Activated CD4-positive, alpha-beta T cell treated with anti-CD3 and anti-CD28 coated beads, Interleukin-2, amount 10 ng/mL, durations not matched to agents 7 days and 5 days (primary cell): ENCODE measurements around the gene MCU. TPM values are rescaled to one million over a fixed set of nuclear protein-coding genes. Genes with fewer than 3 reads are reported as not detected.
A peak's percentile ranks its signal among the peaks of the same experiment; 100 is the strongest.

Source experiments
- CTCF ChIA-PET: fragments of 350-600 bp; sonication (Branson Sonifier 250); formaldehyde crosslinking; loops from one replicate; lab custom pipeline; 2021; ENCODE audit warnings: antibody characterized with exemption; lab: Charles Lee
- POLR2A ChIA-PET: fragments of 350-600 bp; sonication (Branson Sonifier 250); formaldehyde crosslinking; loops from one replicate; lab custom pipeline; 2021; ENCODE audit warnings: antibody characterized with exemption; lab: Charles Lee
- DNase-seq: peaks from one replicate; pipeline ENCODE4 v3.0.0-alpha.2; 2020
- H3K27ac Mint-ChIP-seq: one replicate; pipeline ENCODE4 v1.8.0; 2021; ENCODE audit warnings: mild to moderate bottlenecking, moderate library complexity, mixed read lengths
- H3K27me3 Mint-ChIP-seq: one replicate; pipeline ENCODE4 v1.8.0; 2021; ENCODE audit warnings: mixed read lengths
- H3K36me3 Mint-ChIP-seq: one replicate; pipeline ENCODE4 v1.8.0; 2021; ENCODE audit warnings: low read depth, mixed read lengths
- H3K4me1 Mint-ChIP-seq: one replicate; pipeline ENCODE4 v1.8.0; 2021; ENCODE audit warnings: mixed read lengths
- H3K4me3 Mint-ChIP-seq: one replicate; pipeline ENCODE4 v1.8.0; 2021; ENCODE audit warnings: mild to moderate bottlenecking, moderate library complexity, mixed read lengths
- H3K9me3 Mint-ChIP-seq: one replicate; pipeline ENCODE4 v1.8.0; 2021; ENCODE audit warnings: mixed read lengths
- total RNA-seq, 2 experiments: library from RNA; stranded (reverse); gene quantifications; one replicate each; pipeline ENCODE4 v1.2.3, GENCODE V29; 2021

Gene MCU
- total RNA-seq, 2 experiments from 2014 or later, result 11.7 to 13.4 TPM

GRCh38 chr10:72851509-72851908 lies 159.6 kb downstream of the MCU start:
- POLR2A ChIA-PET, result no interaction called here
- CTCF ChIA-PET, result no interaction called here

GRCh38 chr10:72852508-72852907 lies 160.6 kb downstream of the MCU start:
- Mint-ChIP-seq H3K27ac (no peak overlapping the region), H3K27me3 (no peaks in the 10 kb centered on the region), H3K4me3 (no peak overlapping the region), H3K36me3 (no peaks in the 10 kb centered on the region), H3K9me3 (peaks cover 5% of the 10 kb centered on the region), H3K4me1 (no peaks in the 10 kb centered on the region)
- no peak for DNase-seq
- CTCF ChIA-PET, result no interaction called here
- POLR2A ChIA-PET, result no interaction called here

More at GRCh38 chr10:72851509-72851908, 159.6 kb downstream of the MCU start:
- Mint-ChIP-seq H3K4me1 (no peaks in the 10 kb centered on the region), H3K27me3 (no peaks in the 10 kb centered on the region), H3K4me3 (no peak overlapping the region), H3K27ac (no peak overlapping the region), H3K9me3 (peaks cover 5% of the 10 kb centered on the region), H3K36me3 (no peaks in the 10 kb centered on the region)
- no peak for DNase-seq

GRCh38 chr10:72855129-72855528 lies 163.2 kb downstream of the MCU start:
- H3K9me3 Mint-ChIP-seq, result peaks cover 4% of the 10 kb centered on the region
- no peaks in the 10 kb centered on the region for H3K27me3 Mint-ChIP-seq
- no peaks in the 10 kb centered on the region for H3K36me3 Mint-ChIP-seq
- H3K4me1 Mint-ChIP-seq, result no peaks in the 10 kb centered on the region
- ChIA-PET POLR2A (no interaction called here), CTCF (interaction anchor here (0.5 to 1.0 kb wide), 3 partner anchors 17 to 1517 kb away, joined by 3 to 5 read pairs (median 4); no protein-coding TSS in a partner anchor)
- no peak overlapping the region for H3K27ac Mint-ChIP-seq
- H3K4me3 Mint-ChIP-seq, result no peak overlapping the region
- DNase-seq, result no peak

DNA sequence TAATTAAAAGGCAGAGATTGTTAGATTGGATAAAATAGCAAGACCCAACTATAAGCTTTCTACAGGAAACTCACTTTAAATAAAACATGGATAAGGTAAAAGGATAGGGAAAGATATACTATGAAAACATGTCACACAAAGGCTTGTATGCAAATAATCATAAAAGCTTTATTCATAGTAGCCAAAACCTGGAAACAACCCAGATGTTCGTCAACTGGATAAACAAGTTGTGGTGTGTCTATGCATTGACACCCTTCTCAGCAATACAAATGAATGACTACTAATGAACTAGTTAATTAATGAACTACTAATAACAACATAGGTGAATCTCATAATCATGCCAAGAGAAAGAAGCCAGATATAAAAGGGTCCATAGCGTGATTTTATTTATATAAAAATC lies 163.8 kb downstream of the MCU start:
- no peaks in the 10 kb centered on the region for H3K36me3 Mint-ChIP-seq
- no peak for DNase-seq
- no peaks in the 10 kb centered on the region for H3K27me3 Mint-ChIP-seq
- H3K27ac Mint-ChIP-seq, result no peak overlapping the region
- no peaks in the 10 kb centered on the region for H3K4me1 Mint-ChIP-seq
- ChIA-PET POLR2A (no interaction called here), CTCF (interaction anchor here (0.5 to 1.0 kb wide), 3 partner anchors 17 to 1517 kb away, joined by 3 to 5 read pairs (median 4); no protein-coding TSS in a partner anchor)
- H3K9me3 Mint-ChIP-seq, result peaks cover 3% of the 10 kb centered on the region
- no peak overlapping the region for H3K4me3 Mint-ChIP-seq

- Mint-ChIP-seq H3K27ac (no peak overlapping the region), H3K4me1 (no peaks in the 10 kb centered on the region), H3K9me3 (no peaks in the 10 kb centered on the region), H3K27me3 (no peaks in the 10 kb centered on the region), H3K4me3 (no peak overlapping the region), H3K36me3 (no peaks in the 10 kb centered on the region)
- POLR2A ChIA-PET, result no interaction called here
- CTCF ChIA-PET, result interaction anchor here (1.7 kb wide), 1 partner anchor 8 kb away, joined by 4 read pairs; no protein-coding TSS in a partner anchor
- DNase-seq, result no peak
Measured at GRCh38 chr10:72858067-72858466, 166.1 kb downstream of the MCU start.

- H3K27ac Mint-ChIP-seq, result no peak overlapping the region
- DNase-seq, result no peak
- no peaks in the 10 kb centered on the region for H3K27me3 Mint-ChIP-seq
- H3K4me3 Mint-ChIP-seq, result no peak overlapping the region
- H3K36me3 Mint-ChIP-seq, result no peaks in the 10 kb centered on the region
- ChIA-PET POLR2A (no interaction called here), CTCF (no interaction called here)
- no peaks in the 10 kb centered on the region for H3K4me1 Mint-ChIP-seq
- no peaks in the 10 kb centered on the region for H3K9me3 Mint-ChIP-seq
Measured at GRCh38 chr10:72862957-72863356, 171.0 kb downstream of the MCU start.

GRCh38 chr10:72875250-72876055 lies 183.5 kb downstream of the MCU start:
- Mint-ChIP-seq H3K9me3 (peaks cover 2% of the 10 kb centered on the region), H3K4me3 (no peak overlapping the region), H3K27ac (no peak overlapping the region), H3K27me3 (no peaks in the 10 kb centered on the region), H3K36me3 (peaks cover 8% of the 10 kb centered on the region), H3K4me1 (no peaks in the 10 kb centered on the region)
- ChIA-PET CTCF (no interaction called here), POLR2A (no interaction called here)
- DNase-seq, result peak; percentile 24

DNA sequence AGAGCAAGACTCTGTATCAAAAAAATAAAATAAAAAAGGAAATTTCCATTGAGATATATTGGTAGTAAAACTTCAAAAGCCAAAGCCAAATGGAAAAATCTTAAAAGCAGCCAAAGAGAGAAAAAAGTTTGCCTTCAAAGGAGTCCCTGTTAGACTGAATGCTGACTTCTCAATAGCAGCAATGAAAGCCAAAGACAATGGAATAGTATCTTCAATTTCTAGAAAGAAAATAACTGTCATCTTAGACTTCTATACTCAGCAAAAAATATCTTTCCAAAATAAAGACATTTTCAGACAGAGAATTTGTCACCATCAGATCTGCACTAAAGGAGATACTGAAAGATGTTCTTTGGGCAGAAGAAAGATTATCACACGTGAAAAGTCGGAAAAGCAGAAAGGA lies 187.3 kb downstream of the MCU start:
- H3K4me3 Mint-ChIP-seq, result no peak overlapping the region
- POLR2A ChIA-PET, result no interaction called here
- peaks cover 18% of the 10 kb centered on the region for H3K36me3 Mint-ChIP-seq
- no peaks in the 10 kb centered on the region for H3K27me3 Mint-ChIP-seq
- DNase-seq, result no peak
- H3K9me3 Mint-ChIP-seq, result peaks cover 7% of the 10 kb centered on the region
- no peaks in the 10 kb centered on the region for H3K4me1 Mint-ChIP-seq
- no peak overlapping the region for H3K27ac Mint-ChIP-seq
- CTCF ChIA-PET, result no interaction called here

- peaks cover 24% of the 10 kb centered on the region for H3K36me3 Mint-ChIP-seq
- H3K4me1 Mint-ChIP-seq, result no peaks in the 10 kb centered on the region
- CTCF ChIA-PET, result interaction anchor here (0.7 to 1.2 kb wide), 2 partner anchors 21 to 531 kb away, joined by 3 read pairs; no protein-coding TSS in a partner anchor
- no peak for DNase-seq
- H3K9me3 Mint-ChIP-seq, result peaks cover 7% of the 10 kb centered on the region
- H3K4me3 Mint-ChIP-seq, result no peak overlapping the region
- POLR2A ChIA-PET, result no interaction called here
- no peaks in the 10 kb centered on the region for H3K27me3 Mint-ChIP-seq
- H3K27ac Mint-ChIP-seq, result no peak overlapping the region
Measured at GRCh38 chr10:72881291-72881690, 189.3 kb downstream of the MCU start.

DNA sequence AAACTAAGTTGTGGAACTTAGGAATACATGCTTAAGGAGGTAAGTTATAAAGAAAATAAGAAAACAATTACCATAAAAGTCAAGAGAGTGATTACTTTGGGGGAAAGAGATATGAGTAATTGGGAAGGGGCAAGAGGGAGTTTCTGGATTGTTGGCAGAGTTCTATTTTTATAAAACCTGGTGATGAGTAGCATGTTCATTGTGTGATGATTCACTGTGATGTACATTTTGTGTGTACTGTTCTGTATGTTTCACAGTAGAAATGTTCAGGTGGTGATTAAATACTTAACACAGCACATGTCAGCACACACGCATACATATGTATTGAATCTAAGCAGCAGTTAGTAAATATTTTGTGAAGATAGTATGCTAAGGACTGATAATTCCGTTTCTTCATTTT lies 191.9 kb downstream of the MCU start:
- CTCF ChIA-PET, result no interaction called here
- peaks cover 33% of the 10 kb centered on the region for H3K36me3 Mint-ChIP-seq

GRCh38 chr10:72885953-72886352 lies 194.0 kb downstream of the MCU start:
- peaks cover 30% of the 10 kb centered on the region for H3K36me3 Mint-ChIP-seq
- DNase-seq, result no peak
- H3K4me1 Mint-ChIP-seq, result peaks cover 13% of the 10 kb centered on the region
- no peak overlapping the region for H3K4me3 Mint-ChIP-seq
- ChIA-PET CTCF (no interaction called here), POLR2A (no interaction called here)
- H3K9me3 Mint-ChIP-seq, result peaks cover 6% of the 10 kb centered on the region
- no peak overlapping the region for H3K27ac Mint-ChIP-seq
- no peaks in the 10 kb centered on the region for H3K27me3 Mint-ChIP-seq

More for the DNA sequence above, 191.9 kb downstream of the MCU start:
- no peak for DNase-seq
- POLR2A ChIA-PET, result no interaction called here
- Mint-ChIP-seq H3K27ac (no peak overlapping the region), H3K9me3 (peaks cover 6% of the 10 kb centered on the region), H3K4me1 (peaks cover 13% of the 10 kb centered on the region), H3K4me3 (no peak overlapping the region), H3K27me3 (no peaks in the 10 kb centered on the region)

- no peak overlapping the region for H3K4me3 Mint-ChIP-seq
- peaks cover 6% of the 10 kb centered on the region for H3K9me3 Mint-ChIP-seq
- POLR2A ChIA-PET, result no interaction called here
- H3K27ac Mint-ChIP-seq, result no peak overlapping the region
- no peaks in the 10 kb centered on the region for H3K27me3 Mint-ChIP-seq
- DNase-seq, result no peak
- CTCF ChIA-PET, result no interaction called here
- peaks cover 28% of the 10 kb centered on the region for H3K36me3 Mint-ChIP-seq
- H3K4me1 Mint-ChIP-seq, result peaks cover 13% of the 10 kb centered on the region
Measured at GRCh38 chr10:72886621-72887020, 194.7 kb downstream of the MCU start.

DNA sequence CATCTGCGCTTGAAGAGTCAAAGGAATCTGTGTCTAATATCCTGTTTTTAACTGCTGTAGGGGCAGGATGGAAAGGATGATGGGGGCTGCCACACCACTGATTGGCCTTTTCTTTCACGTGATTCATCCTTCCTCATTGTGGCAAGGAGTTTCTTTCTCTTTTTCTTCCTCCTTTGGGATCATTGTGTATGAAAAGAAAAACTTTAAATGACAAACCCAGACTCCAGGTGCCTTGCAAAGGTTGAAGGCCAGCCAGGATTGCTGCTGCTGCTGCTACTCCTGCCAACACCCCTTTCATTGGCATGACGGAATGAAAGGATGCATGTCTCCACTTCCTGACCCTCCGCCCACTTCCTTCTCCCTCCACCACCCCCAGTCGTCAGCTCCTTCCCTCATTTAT lies 195.1 kb downstream of the MCU start:
- CTCF ChIA-PET, result no interaction called here
- no peaks in the 10 kb centered on the region for H3K27me3 Mint-ChIP-seq
- peaks cover 13% of the 10 kb centered on the region for H3K4me1 Mint-ChIP-seq
- no peak for DNase-seq
- POLR2A ChIA-PET, result no interaction called here
- H3K36me3 Mint-ChIP-seq, result peaks cover 27% of the 10 kb centered on the region
- peaks cover 6% of the 10 kb centered on the region for H3K9me3 Mint-ChIP-seq
- H3K4me3 Mint-ChIP-seq, result no peak overlapping the region
- H3K27ac Mint-ChIP-seq, result peak overlapping the region; percentile 20
